Measurements from ENCODE around the gene STK24.
A peak's percentile ranks its signal among the peaks of the same experiment; 100 is the strongest.

Gene STK24

DNA sequence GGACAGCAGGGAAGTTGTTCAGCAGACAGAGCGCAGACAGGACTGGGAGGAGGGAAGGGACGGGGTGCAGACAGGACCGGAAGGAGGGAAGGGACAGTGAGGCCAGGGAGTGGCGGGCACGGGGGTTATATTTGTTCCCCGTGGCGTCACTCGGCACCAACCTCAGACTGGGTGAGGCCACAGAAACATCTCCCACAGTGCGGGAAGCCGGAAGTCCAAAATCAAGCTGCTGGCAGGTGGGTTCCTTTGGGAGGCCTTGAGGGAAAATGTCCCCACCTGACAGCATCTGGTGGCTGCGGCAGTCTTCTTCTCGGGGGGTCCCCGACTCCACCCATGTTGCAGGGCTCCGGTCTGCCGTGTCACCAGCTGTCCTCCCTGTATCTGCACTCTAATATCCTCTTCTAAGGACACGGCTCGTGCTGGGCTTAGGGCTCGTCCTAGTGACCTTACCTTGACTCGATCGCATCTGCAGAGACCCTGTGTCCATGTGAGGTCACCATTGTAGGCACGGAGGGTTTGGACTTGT, 133.0 kb downstream of the STK24 start:
- H3K4me3 ChIP-seq (ENCODE audit: control insufficient read depth, low read depth, low read length), result no peak overlapping the region
- DNase-seq (ENCODE audit: low read depth), result no peak
- TF ChIP-seq, protein P1, sequence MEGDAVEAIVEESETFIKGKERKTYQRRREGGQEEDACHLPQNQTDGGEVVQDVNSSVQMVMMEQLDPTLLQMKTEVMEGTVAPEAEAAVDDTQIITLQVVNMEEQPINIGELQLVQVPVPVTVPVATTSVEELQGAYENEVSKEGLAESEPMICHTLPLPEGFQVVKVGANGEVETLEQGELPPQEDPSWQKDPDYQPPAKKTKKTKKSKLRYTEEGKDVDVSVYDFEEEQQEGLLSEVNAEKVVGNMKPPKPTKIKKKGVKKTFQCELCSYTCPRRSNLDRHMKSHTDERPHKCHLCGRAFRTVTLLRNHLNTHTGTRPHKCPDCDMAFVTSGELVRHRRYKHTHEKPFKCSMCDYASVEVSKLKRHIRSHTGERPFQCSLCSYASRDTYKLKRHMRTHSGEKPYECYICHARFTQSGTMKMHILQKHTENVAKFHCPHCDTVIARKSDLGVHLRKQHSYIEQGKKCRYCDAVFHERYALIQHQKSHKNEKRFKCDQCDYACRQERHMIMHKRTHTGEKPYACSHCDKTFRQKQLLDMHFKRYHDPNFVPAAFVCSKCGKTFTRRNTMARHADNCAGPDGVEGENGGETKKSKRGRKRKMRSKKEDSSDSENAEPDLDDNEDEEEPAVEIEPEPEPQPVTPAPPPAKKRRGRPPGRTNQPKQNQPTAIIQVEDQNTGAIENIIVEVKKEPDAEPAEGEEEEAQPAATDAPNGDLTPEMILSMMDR (IDR thresholded peaks at IDR 0.05; ENCODE audit: control insufficient read depth, insufficient read depth, low read depth, low read length, missing control alignments), result no peak

DNA sequence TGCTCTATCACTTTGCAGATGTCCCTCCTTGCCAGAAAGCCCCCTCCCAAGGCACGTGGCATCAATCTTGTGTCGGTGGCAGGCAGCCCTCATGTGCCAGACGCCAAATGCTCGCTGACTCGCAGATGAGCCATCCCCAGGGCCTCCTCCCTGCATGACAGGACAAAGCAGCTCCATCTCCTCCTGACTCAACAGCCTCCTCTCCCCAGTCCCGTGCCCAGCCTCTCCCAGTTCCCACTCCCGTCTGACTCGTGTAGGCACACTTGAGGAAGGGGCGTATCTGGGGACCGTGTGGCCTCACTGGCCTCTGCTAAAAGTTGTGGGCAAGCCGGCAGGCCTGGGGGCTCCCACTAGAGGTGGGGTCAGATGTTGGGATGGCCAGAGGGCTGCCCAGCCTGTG, 133.6 kb downstream of the STK24 start:
- TF ChIP-seq, protein P1 (IDR thresholded peaks at IDR 0.05; ENCODE audit: control insufficient read depth, insufficient read depth, low read depth, low read length, missing control alignments), result no peak
- no peak overlapping the region for H3K4me3 ChIP-seq (ENCODE audit: control insufficient read depth, low read depth, low read length)
- DNase-seq (ENCODE audit: low read depth), result peak; percentile 55

DNA sequence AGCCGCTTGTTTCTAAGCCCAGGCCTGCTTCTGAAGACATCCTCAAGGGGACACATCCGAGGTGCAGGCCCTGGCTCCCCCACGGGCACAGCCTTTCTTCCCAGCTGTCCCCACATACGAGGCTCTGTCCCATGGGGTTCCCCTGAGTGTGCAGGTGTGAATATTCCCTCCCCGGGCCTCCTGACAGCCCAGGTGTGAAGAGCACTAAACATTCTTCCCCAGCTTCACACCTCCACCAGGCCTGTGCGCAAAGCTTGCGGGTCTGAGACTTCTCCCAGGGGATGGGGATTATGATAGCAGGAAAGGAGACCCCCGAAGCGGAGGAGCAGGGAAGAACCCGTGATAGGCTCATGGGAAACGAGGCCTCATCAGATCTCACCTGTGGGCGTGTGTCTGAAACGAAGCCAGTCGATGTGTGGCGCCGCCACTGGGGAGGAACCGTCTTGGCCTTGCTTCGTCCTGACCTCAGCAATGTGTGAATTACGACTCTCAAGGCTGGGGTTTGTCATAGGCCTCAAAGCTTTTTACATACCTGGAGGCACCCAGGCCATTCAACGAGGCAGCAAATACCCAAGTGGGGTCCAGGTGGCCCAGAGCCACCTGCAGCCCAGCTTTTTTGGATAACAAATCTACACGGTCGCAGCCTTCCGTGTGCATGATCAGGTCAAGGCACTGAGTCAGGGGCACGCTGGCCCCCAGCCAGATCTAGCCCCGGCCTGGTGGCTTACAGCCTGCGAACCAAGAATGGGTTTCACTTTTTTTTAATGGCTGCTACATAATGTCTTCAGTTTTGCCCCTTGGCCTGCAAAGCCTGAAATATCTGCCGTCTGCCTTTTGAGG, 134.3 kb downstream of the STK24 start:
- TF ChIP-seq, protein P1 (IDR thresholded peaks at IDR 0.05; ENCODE audit: control insufficient read depth, insufficient read depth, low read depth, low read length, missing control alignments), result no peak
- no peak overlapping the region for H3K4me3 ChIP-seq (ENCODE audit: control insufficient read depth, low read depth, low read length)
- DNase-seq (ENCODE audit: low read depth), result no peak

DNA sequence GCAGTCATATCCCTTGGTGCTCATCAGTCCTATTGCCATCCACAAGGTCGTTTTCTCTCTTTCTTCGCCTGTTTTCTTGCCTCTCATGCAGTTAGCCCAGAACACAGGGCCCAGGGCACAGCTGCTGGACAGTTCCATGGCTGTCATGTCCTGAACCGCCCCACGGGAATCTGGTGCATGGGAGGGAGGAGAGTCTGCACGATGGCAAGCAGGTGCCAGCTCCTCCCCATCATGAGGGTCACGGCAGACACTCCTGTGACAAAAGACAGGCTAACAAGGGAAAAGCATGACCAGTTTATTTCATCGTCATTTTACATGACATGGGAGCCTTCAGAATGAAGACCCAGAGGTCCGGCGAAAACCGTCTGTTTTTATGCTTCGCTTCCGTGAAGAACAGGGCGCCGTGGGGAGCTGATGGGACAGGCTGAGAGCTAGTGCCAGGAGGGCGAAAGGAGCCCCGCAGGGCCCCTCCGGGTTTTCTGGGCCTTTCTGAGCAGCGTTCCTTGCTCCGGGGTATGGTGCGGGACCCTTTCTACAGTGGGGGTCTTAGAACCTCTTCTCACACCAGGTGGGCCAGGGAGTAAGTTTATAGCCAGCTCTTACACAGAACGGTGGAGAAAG, 135.7 kb downstream of the STK24 start:
- no peak overlapping the region for H3K4me3 ChIP-seq (ENCODE audit: control insufficient read depth, low read depth, low read length)
- TF ChIP-seq, protein P1 (IDR thresholded peaks at IDR 0.05; ENCODE audit: control insufficient read depth, insufficient read depth, low read depth, low read length, missing control alignments), result no peak
- no peak for DNase-seq (ENCODE audit: low read depth)

DNA sequence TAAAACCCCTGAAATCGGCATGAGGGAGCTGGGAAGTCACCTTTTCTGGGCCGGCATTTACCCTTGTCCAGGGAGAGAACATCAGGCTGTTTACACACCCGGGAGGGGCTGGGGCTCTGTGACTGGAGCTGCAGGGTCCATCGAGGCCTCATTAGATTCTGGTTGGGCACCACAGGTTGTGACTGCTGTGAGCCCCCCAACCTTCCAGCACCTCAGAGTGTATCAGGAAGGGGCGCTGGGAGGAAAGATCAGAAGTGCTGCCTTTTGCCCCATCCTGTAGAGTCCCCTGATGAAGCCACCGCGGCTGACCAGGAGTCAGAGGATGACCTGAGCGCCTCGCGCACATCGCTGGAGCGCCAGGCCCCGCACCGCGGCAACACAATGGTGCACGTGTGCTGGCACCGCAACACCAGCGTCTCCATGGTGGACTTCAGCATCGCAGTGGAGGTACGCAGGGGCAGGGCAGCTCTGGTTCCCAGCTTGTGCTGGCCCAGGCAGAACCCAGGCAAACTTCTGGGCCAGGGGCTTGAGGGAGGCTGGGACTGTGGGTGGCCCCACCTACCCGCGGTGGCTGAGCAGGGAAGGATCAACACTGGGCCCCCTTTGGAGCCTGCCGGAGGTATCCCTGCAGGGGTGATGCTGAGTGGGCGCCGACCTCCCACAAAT, 136.4 kb downstream of the STK24 start:
- TF ChIP-seq, protein P1 (IDR thresholded peaks at IDR 0.05; ENCODE audit: control insufficient read depth, insufficient read depth, low read depth, low read length, missing control alignments), result no peak
- DNase-seq (ENCODE audit: low read depth), result no peak
- H3K4me3 ChIP-seq (ENCODE audit: control insufficient read depth, low read depth, low read length), result no peak overlapping the region

DNA sequence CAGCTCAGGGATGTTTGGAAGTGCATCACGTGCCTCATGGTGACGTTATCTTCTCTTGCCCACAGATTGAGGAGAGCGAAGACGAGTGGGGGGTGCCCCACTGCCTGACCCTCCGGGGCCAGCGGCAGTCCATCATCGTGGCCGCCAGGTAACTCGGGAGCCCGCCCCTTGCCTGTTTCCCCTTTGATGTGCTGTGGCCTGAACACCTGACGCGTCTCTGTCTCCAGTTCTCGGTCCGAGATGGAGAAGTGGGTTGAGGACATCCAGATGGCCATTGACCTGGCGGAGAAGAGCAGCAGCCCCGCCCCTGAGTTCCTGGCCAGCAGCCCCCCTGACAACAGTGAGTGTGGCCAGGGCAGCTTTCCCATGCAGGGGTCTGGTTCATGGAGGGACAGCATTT, 137.0 kb downstream of the STK24 start:
- no peak overlapping the region for H3K4me3 ChIP-seq (ENCODE audit: control insufficient read depth, low read depth, low read length)

More for the DNA sequence above, 137.0 kb downstream of the STK24 start:
- TF ChIP-seq, protein P1 (IDR thresholded peaks at IDR 0.05; ENCODE audit: control insufficient read depth, insufficient read depth, low read depth, low read length, missing control alignments), result no peak
- DNase-seq (ENCODE audit: low read depth), result no peak
